GM12891 (cell line): ENCODE data around the gene CXCL12.

Experiments
- POLR2A ChIP-seq: IDR thresholded peaks from 2 replicates; pipeline ENCODE4 v1.6.1; 2011; ENCODE audit warnings: low read depth, low read length, control low read depth
- TAF1 ChIP-seq: IDR thresholded peaks from 2 replicates; pipeline ENCODE4 v1.6.1; 2011; ENCODE audit warnings: low read depth, low read length, control low read depth

- TF ChIP-seq TAF1, result no peak
- TF ChIP-seq POLR2A, result no peak
Observed at GRCh38 chr10:44391981-44392380, 7.1 kb upstream of the CXCL12 start.
